GM06990 (cell line): Measurements from ENCODE around the gene MTTP.

Experiments
- DNase-seq: peaks from one replicate; pipeline ENCODE4 v3.0.0-alpha.2; 2011; ENCODE audit not compliant: insufficient read length; ENCODE audit errors: extremely low read depth
- H3K27me3 ChIP-seq: replicated peaks from 2 replicates; pipeline ENCODE4 v1.6.0; 2011; ENCODE audit warnings: low read length; ENCODE audit not compliant: control insufficient read depth, insufficient read depth
- H3K36me3 ChIP-seq: 2 replicates; pipeline ENCODE4 v1.5.1; 2011; ENCODE audit warnings: low read length; ENCODE audit not compliant: control insufficient read depth, insufficient read depth
- H3K4me3 ChIP-seq: replicated peaks from 2 replicates; pipeline ENCODE4 v1.5.1; 2011; ENCODE audit warnings: low read depth, mild to moderate bottlenecking, control low read depth, low read length
- TF ChIP-seq, protein P1 (sequence below): IDR thresholded peaks from 2 replicates; pipeline ENCODE4 v1.5.1; 2011; ENCODE audit warnings: low read length, control low read depth, mild to moderate bottlenecking, inconsistent platforms; ENCODE audit not compliant: insufficient read depth, poor library complexity, severe bottlenecking

The MTTP gene

DNA sequence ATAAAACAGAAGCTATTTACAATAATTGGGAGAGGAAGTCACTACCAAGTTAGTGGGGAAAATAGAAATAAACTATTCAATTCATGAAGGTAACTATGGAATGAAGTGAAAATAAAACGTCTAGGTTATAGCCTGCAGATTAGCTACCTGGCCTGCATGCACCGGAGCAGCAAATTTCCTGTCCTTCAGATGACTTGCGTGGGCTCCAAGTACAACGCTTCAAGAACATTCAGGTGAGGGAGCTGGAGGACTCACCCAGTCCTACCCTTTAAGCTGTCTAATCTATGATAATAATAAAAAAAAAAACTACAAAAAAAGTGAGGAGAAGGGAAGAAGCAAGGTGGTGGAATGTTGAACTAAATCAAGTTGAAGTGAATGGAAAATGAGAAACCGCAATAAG lies 69.8 kb downstream of the MTTP start:
- Histone ChIP-seq H3K36me3 (no peaks in the 10 kb centered on the region), H3K4me3 (no peak overlapping the region), H3K27me3 (no peaks in the 10 kb centered on the region; the same call in 1 of the 2 replicates)
- TF ChIP-seq, protein P1, sequence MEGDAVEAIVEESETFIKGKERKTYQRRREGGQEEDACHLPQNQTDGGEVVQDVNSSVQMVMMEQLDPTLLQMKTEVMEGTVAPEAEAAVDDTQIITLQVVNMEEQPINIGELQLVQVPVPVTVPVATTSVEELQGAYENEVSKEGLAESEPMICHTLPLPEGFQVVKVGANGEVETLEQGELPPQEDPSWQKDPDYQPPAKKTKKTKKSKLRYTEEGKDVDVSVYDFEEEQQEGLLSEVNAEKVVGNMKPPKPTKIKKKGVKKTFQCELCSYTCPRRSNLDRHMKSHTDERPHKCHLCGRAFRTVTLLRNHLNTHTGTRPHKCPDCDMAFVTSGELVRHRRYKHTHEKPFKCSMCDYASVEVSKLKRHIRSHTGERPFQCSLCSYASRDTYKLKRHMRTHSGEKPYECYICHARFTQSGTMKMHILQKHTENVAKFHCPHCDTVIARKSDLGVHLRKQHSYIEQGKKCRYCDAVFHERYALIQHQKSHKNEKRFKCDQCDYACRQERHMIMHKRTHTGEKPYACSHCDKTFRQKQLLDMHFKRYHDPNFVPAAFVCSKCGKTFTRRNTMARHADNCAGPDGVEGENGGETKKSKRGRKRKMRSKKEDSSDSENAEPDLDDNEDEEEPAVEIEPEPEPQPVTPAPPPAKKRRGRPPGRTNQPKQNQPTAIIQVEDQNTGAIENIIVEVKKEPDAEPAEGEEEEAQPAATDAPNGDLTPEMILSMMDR = no peak
- DNase-seq = no peak

DNA sequence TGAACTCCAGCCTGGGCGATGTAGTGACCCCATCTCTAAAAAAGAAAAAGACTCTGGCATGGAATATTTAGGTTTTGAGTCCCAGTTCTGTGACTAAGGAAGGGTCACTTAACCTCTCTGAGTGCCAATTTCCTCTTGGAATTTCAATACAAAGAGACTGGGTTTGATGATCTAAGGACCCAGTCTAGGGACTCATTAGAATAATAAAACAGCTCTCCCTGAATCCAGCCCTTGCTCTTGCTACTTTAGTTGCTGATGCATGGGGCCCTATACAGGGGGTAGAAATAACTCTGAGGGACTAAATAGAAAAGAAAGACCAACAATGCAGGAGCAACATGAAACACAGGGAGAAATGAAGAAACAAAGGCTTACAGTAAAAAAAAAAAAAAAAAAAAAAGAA lies 70.4 kb downstream of the MTTP start:
- Histone ChIP-seq H3K4me3 (no peak overlapping the region), H3K36me3 (no peaks in the 10 kb centered on the region), H3K27me3 (no peaks in the 10 kb centered on the region; the same call in 1 of the 2 replicates)
- TF ChIP-seq, protein P1 = no peak
- DNase-seq = no peak

DNA sequence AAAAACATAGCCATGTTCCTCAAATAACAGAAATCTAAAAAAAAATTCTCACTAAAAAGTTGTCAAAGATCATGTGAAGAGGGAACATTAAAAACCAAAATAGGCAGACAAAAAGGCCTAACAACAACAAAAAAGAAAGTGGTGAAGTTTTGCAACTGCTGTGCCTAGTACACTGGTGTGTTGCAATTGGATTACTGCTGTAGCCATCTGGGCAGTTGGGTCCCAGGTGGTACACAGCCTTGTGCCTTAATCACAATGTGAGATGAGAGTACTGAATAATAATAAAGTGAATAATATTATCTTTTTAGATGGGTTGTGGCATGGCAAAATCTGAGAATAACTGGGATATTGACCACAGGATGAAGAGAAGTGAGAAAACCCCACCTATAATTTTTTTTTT lies 71.0 kb downstream of the MTTP start:
- no peaks in the 10 kb centered on the region; the same call in 1 of the 2 replicates for H3K27me3 ChIP-seq
- TF ChIP-seq, protein P1 = no peak
- no peak for DNase-seq
- H3K4me3 ChIP-seq = no peak overlapping the region
- no peaks in the 10 kb centered on the region for H3K36me3 ChIP-seq

DNA sequence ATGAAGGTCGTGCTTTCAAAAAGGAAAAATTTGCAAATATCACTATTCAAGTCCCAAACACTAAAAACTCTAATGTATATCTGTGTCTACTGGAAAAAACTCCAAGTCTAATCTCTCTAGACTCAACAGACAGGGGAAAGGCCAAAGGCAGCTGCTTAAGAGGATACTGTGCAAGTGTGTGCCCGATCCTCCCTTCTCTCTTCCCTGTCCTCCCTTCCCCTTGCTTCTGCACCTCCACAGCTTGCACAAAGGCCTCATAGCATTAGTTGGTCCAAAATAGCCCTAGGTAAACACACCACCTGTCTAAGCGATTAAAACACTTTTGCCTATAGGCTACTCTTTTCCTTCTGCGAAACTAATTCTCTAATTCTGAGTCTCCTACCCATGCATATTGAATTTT lies 72.4 kb downstream of the MTTP start:
- no peak overlapping the region for H3K4me3 ChIP-seq
- H3K27me3 ChIP-seq = no peaks in the 10 kb centered on the region; the same call in 1 of the 2 replicates
- TF ChIP-seq, protein P1 = no peak
- no peak for DNase-seq
- no peaks in the 10 kb centered on the region for H3K36me3 ChIP-seq

DNA sequence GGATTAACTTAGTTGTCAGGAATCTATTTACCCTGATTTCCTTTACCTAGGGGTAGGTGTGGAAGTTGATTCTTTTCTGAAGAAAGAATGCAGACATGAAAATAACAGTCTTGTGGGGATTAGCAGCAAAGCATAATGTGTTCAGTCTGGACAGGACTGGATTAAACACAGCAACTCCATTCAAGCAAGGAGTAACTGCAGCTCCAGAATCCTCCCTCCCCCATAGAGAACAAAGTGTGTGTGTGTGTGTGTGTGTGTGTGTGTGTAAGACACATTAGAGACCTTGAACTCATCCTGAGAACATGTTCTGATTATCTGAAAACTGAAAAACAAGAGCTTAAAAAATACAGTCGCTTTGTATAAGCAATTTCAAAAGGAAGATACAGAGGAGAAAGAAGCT lies 73.7 kb downstream of the MTTP start:
- Histone ChIP-seq H3K36me3 (no peaks in the 10 kb centered on the region), H3K4me3 (no peak overlapping the region), H3K27me3 (no peaks in the 10 kb centered on the region; the same call in 1 of the 2 replicates)
- TF ChIP-seq, protein P1 = no peak
- no peak for DNase-seq

DNA sequence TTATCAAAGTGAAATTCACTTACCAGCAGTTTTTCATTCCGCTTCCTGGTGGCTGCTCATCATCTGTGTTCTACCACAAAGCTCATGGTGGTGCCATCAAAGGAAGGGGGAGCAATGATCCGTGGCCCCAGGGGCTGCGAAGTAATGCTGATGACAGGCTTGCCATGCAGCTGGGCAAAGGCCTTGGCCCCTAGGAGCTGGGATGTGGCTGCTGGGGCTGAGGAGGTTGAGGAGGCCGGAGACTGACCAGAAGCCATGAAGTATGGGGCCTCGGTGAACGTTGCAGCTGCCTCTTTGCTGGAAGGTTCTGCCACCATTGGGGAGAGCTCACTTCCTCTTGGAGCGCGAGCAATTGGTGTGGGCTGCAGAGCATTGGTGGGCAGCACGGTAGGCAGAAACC lies 74.6 kb downstream of the MTTP start:
- Histone ChIP-seq H3K4me3 (no peak overlapping the region), H3K27me3 (no peaks in the 10 kb centered on the region; the same call in 1 of the 2 replicates), H3K36me3 (no peaks in the 10 kb centered on the region)
- no peak for DNase-seq
- TF ChIP-seq, protein P1 = no peak
